D721Med (cell line): ENCODE data around the gene HLA-DMB.

Source experiments
- DNase-seq: peaks from one replicate; pipeline ENCODE4 v3.0.0; 2011; ENCODE audit warnings: low spot score; ENCODE audit not compliant: insufficient read length
- FAIRE-seq: peaks from 2 replicates; lab custom pipeline; 2011; peaks lifted over from hg19 to GRCh38; lab: Jason Lieb, UNC
- CTCF ChIP-seq: IDR thresholded peaks from 2 replicates; pipeline ENCODE4 v1.5.1; 2012; ENCODE audit warnings: mild to moderate bottlenecking, control low read depth; ENCODE audit not compliant: insufficient read depth; ENCODE audit errors: missing control alignments

Gene HLA-DMB

GRCh38 chr6:32975886-32976285 lies 35.1 kb upstream of the HLA-DMB start:
- no peak for DNase-seq
- FAIRE-seq: no peak
- TF ChIP-seq CTCF: no peak

GRCh38 chr6:32974541-32975308 lies 33.9 kb upstream of the HLA-DMB start:
- no peak for TF ChIP-seq CTCF
- DNase-seq (no peak), FAIRE-seq (no peak)

- TF ChIP-seq CTCF: no peak
- no peak for DNase-seq
- FAIRE-seq: no peak
These were observed 33.1 kb upstream of the HLA-DMB start for GRCh38 chr6:32974016-32974333.

- DNase-seq: no peak
These were observed 32.6 kb upstream of the HLA-DMB start for GRCh38 chr6:32973144-32974015.

GRCh38 chr6:32972353-32973143 lies 31.7 kb upstream of the HLA-DMB start:
- no peak for TF ChIP-seq CTCF
- DNase-seq (no peak), FAIRE-seq (no peak)

More at GRCh38 chr6:32973144-32974015, 32.6 kb upstream of the HLA-DMB start:
- no peak for FAIRE-seq
- TF ChIP-seq CTCF: no peak

- DNase-seq (peak; percentile 67), FAIRE-seq (no peak)
- no peak for TF ChIP-seq CTCF
These were observed 30.9 kb upstream of the HLA-DMB start for GRCh38 chr6:32971581-32972352.
